Ovary (tissue), 9 donors: ENCODE data around the gene MAN1C1. TPM values are rescaled to one million over a fixed set of nuclear protein-coding genes. Genes with fewer than 3 reads are reported as not detected.

Source experiments
- DNase-seq, 5 donors: peaks; one replicate each; pipeline ENCODE4 v3.0.0-alpha.2; 2019 to 2020
- H3K27ac ChIP-seq, 2 donors: fragments of 200-600 bp; one replicate each; pipeline versions ENCODE4 v1.5.1 to v1.8.0; 2019 to 2022
- H3K27me3 ChIP-seq: fragments of 200-600 bp; one replicate; pipeline ENCODE4 v1.8.0; 2022
- H3K36me3 ChIP-seq: fragments of 200-600 bp; sonication (generic); one replicate; pipeline ENCODE4 v1.5.1; 2019
- H3K4me1 ChIP-seq: one replicate; pipeline ENCODE4 v1.8.1; 2013; ENCODE audit warnings: mild to moderate bottlenecking, moderate library complexity; ENCODE audit not compliant: insufficient read depth
- H3K4me3 ChIP-seq: fragments of 200-600 bp; sonication (generic); one replicate; pipeline ENCODE4 v1.5.1; 2017
- H3K9me3 ChIP-seq, 2 donors: fragments of 200-600 bp in 1 of 2; sonication (generic) in 1 of 2; one replicate each; pipeline versions ENCODE4 v1.5.1 to v1.8.1; 2013 to 2019; ENCODE audit warnings: mild to moderate bottlenecking in 1 of 2, moderate library complexity in 1 of 2
- CTCF ChIP-seq, 3 donors: fragments of 450-650 bp in 2 of 3; fragments of 200-600 bp in 1 of 3; IDR thresholded peaks; one replicate each; pipeline versions ENCODE4 v1.5.1 to v1.8.0; 2016 to 2022; ENCODE audit warnings: antibody characterized with exemption in 3 of 3, mild to moderate bottlenecking in 1 of 3
- EP300 ChIP-seq: sonication (generic); formaldehyde crosslinking; IDR thresholded peaks from one replicate; pipeline ENCODE4 v1.6.1; 2017; ENCODE audit warnings: antibody characterized with exemption
- POLR2A ChIP-seq: fragments of 450-650 bp; IDR thresholded peaks from one replicate; pipeline ENCODE4 v1.6.1; 2017; ENCODE audit warnings: antibody characterized with exemption, mild to moderate bottlenecking, moderate library complexity
- WGBS, 3 donors: extraction: QIAGEN DNeasy Blood & Tissue Kit in 1 of 3; methylation state at CpG; one replicate each; pipeline versions ENCODE4 v1.1.5 to v1.1.7; 2013 to 2017; 5-methylcytosine and 5-hydroxymethylcytosine counted together
- intact Hi-C, 4 donors: fragments of 100-400 bp; cut with DNase I; formaldehyde crosslinking; loops; one replicate each; pipeline versions ENCODE4 v1.11.0 to v1.15.1; 2022 to 2023
- polyA plus RNA-seq, 2 donors: library from polyadenylated mRNA; stranded (reverse); fragments of 200-250 nt in 1 of 2; fragments of 350-450 nt in 1 of 2; fragmentation: Illumina TruSeq in 1 of 2; extraction: RNeasy Lipid Tissue Mini Kit (QIAGEN cat#74804) in 1 of 2; gene quantifications; one replicate each; pipeline ENCODE4 v1.2.3, GENCODE V29; 2013 to 2014
- total RNA-seq, 7 donors: library from RNA; depleted of rRNA in 2 of 7; stranded (reverse); fragments of >200 nt in 2 of 7; fragmentation: NEBNext Ultra II Directional in 3 of 7; extraction: Animal tissue kit (Norgen Biotek cat#: 25700) in 3 of 7; gene quantifications; one replicate each; pipeline versions ENCODE4 v1.1.0 to v1.2.4, GENCODE V29; 2016 to 2023
- donor health status: DM: no; HTN: no; CAD: no; lungs with moderate emphysema.
- donor health status: DM: no; HTN: no; CAD: no.
- donor health status: Bipolar disorder and iron deficiency.
- donor health status: DM: yes; HTN: yes; CAD: no.
- donor health status: DM: no; HTN: no; CAD: no.
- donor health status: DM: yes; HTN: yes; CAD: no.

Gene MAN1C1
- total and polyA plus RNA-seq, 9 donors = 18.0 to 59.2 (median 33.1) TPM

DNA sequence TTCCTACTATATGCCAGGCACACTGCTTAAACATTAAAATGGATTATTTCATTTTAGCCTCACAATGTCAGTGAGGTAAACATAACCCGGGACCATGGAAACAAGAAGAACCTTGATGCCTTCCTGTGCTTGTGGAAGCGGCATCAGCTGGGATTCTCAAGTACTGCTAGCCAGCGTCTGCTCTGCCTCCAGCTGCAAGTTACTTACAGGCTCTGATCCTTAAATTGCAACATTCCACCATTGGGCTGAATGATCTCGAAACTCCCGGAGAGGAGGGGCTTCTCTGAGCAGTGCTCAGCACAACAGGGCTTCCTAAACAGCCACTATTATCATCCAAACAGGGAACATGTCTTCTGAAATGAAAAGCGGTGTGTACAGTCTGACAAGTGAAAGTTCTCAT is 6.7 kb upstream of the MAN1C1 start:
- intact Hi-C loops = loop anchor here (2.0 to 10.0 kb wide), 5 partner anchors 95 to 385 kb away; partner anchors contain the start of gene PAFAH2 (in 1 of the 4)
- DNase-seq = no peak
- no peak overlapping the region for H3K4me3 ChIP-seq
- H3K4me1 ChIP-seq = no peaks in the 10 kb centered on the region
- TF ChIP-seq EP300 = no peak
- TF ChIP-seq POLR2A = no peak
- no peak for TF ChIP-seq CTCF (IDR thresholded peaks at IDR 0.05)
- no peak overlapping the region for H3K27ac ChIP-seq
- 37 to 51% (median 47%) methylated on average over 6 of the region's 6 CpGs for WGBS, 3 donors
- no peaks in the 10 kb centered on the region for H3K27me3 ChIP-seq
- no peaks in the 10 kb centered on the region for H3K36me3 ChIP-seq
- no peaks in the 10 kb centered on the region for H3K9me3 ChIP-seq

DNA sequence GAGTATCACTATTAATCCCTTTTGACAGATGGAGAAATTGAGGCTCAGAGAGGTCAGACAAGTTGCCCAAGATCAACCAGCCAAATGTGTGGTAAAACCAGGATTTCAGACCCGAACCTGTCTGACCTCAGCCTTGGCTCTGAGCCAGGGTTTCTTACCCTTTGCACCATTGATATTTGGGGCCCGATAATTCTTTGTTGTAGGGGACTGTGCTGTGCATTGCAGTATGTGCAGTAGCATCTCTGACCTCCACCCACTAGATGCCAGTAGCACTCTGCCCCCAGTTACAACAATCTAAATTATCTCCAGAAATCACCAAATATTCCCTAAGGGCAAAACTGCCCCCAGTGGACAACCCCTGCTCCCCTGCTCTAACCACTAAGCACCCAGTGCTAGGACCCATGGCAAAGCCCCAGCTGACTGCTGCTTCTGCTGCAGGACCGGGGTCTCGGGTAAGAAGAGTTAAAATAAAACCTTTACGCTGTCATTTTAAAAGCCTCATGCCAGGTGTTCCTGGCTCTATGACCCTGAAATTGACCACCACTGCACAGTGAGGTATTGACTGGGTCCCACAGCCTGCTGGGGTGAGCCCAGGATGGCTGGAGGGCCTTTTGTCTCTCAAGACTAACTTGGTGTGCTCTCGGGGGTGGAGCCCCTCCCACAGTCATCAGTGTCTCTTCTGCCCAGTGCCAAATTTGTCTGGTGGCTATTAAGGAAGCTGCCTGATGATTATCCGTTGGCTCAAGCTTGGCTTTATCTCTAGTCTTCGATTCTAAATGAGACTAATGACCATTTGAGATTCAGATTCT is 5.6 kb upstream of the MAN1C1 start:
- Histone ChIP-seq H3K9me3 (no peaks in the 10 kb centered on the region), H3K36me3 (no peaks in the 10 kb centered on the region), H3K27ac (no peak overlapping the region), H3K4me1 (peaks cover 1% of the 10 kb centered on the region), H3K4me3 (no peak overlapping the region), H3K27me3 (no peaks in the 10 kb centered on the region)
- WGBS, 3 donors = 44 to 50% (median 48%) methylated on average over 8 of the region's 8 CpGs
- no peak for TF ChIP-seq POLR2A
- TF ChIP-seq CTCF (IDR thresholded peaks at IDR 0.05) = no peak
- TF ChIP-seq EP300 = no peak
- intact Hi-C loops = loop anchor here in 3 of 4 donors (5.0 to 10.0 kb wide), 3 partner anchors 94 to 384 kb away; partner anchors contain the start of gene PAFAH2 (in 1 of the 3)
- DNase-seq = no peak

DNA sequence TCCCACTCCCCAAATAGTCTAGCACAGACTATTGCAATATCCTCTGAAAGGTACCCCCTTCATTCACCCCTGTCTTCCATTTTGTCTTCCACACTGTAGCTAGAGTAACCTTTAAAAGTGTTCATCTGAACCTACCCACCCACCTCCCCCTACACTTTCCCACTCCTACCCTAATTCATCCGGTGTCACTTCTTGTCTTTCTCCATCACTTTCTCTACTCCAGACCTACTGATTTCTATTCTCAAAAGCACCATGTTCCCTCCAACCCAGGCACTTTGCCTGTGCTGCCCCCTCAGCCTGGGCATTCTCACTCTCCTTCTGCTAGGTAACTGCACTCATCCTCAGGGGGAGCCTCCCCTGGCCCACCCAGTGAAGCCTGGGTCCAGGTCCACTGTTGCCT is 4.7 kb upstream of the MAN1C1 start:
- intact Hi-C loops = loop anchor here in 3 of 4 donors (5.0 to 10.0 kb wide), 3 partner anchors 93 to 383 kb away; partner anchors contain the start of gene PAFAH2 (in 1 of the 3)

DNA sequence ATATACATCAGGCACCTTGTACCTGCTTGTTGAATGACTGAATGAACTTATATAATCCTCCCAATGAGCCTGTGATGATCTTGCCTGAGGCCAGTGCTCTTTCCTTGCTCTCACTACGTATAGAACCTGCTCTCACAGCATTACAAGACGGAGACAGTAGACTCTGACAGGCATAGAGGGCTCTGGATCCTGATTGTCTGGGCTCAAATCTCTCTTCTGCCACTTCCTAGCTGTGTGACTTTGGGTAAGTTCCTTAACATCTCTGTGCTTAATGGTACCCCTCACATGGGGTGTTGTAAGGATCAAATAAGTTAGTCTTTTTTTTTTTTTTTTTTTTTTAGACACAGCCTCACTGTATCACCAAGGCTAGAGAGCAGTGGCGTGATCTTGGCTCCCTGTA is 4.2 kb upstream of the MAN1C1 start:
- no peaks in the 10 kb centered on the region for H3K36me3 ChIP-seq
- intact Hi-C loops = loop anchor here in 3 of 4 donors (5.0 to 10.0 kb wide), 3 partner anchors 92 to 382 kb away; partner anchors contain the start of gene PAFAH2 (in 1 of the 3)
- 86 to 91% (median 89%) methylated on average over 3 of the region's 3 CpGs for WGBS, 3 donors
- no peaks in the 10 kb centered on the region for H3K9me3 ChIP-seq
- DNase-seq = no peak
- no peak overlapping the region for H3K4me3 ChIP-seq
- no peak for TF ChIP-seq POLR2A
- no peak for TF ChIP-seq CTCF (IDR thresholded peaks at IDR 0.05)
- no peak for TF ChIP-seq EP300
- H3K27ac ChIP-seq = no peak overlapping the region
- H3K4me1 ChIP-seq = peaks cover 2% of the 10 kb centered on the region
- H3K27me3 ChIP-seq = no peaks in the 10 kb centered on the region

More for the DNA sequence above, 4.7 kb upstream of the MAN1C1 start:
- Histone ChIP-seq H3K4me1 (peaks cover 2% of the 10 kb centered on the region), H3K4me3 (no peak overlapping the region), H3K9me3 (no peaks in the 10 kb centered on the region), H3K27ac (no peak overlapping the region), H3K27me3 (no peaks in the 10 kb centered on the region), H3K36me3 (no peaks in the 10 kb centered on the region)
- 83 to 93% (median 86%) methylated on average over 1 of the region's 1 CpG for WGBS, 3 donors
- DNase-seq = no peak
- TF ChIP-seq POLR2A (no peak), CTCF (IDR thresholded peaks at IDR 0.05) (no peak), EP300 (no peak)
